ENCODE data around the gene COG7. TPM values are rescaled to one million over a fixed set of nuclear protein-coding genes. Genes with fewer than 3 reads are reported as not detected.

COG7 gene
- total and polyA plus RNA-seq, 2 of the 13 experiments (the other 11 are each of a cell fraction or from before 2014, with no cell fraction given), result 12.6 to 54.5 TPM

DNA sequence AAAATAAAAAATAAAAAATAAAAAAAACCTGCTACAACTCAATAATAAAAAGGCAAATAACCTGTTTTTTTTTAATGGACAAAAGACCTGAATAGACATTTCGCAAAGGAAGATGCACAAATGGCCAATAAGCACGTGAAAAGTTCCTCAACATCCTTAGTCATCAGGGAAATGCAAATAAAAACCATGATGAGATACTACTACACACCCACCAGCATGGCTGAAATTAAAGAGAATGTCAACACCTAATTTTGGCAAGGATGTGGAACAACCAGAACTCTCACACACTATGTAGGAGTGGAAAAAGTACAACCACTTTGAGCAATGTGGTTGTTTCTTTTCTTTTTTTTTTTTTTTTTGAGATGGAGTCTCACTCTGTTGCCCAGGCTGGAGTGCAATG is 24.6 kb downstream of the COG7 start:
- H3K36me3 ChIP-seq (replicated peaks in 1 of 2; ENCODE audit: control insufficient read depth in 1 of 2, insufficient read depth in 2 of 2, low read length in 2 of 2), result peaks cover 19 to 49% of the 10 kb centered on the region in 2 experiments
- no peak for DNase-seq (ENCODE audit: low spot score)
- POLR2A ChIA-PET, result no interaction called here
- H3K9me3 ChIP-seq (ENCODE audit: low read length), result no peaks in the 10 kb centered on the region
- H3K4me3 ChIP-seq (replicated peaks in 1 of 3; ENCODE audit: insufficient read depth in 1 of 3, low read depth in 2 of 3, low read length in 3 of 3), result no peak overlapping the region
- no peaks in the 10 kb centered on the region for H3K79me2 ChIP-seq (ENCODE audit: insufficient read depth, low read length)
- H3K27ac ChIP-seq (ENCODE audit: extremely low read length, insufficient read depth, low read length), result no peak overlapping the region
- no peak overlapping the region for H2AFZ ChIP-seq (ENCODE audit: low read length)
- in situ Hi-C loops (cut with HindIII; ENCODE audit: extremely low pct_ligation_motif_present, low pct_unique_long_range_greater_than_20kb) (no loop called here), intact Hi-C loops (cut with micrococcal nuclease; ENCODE audit: unreplicated experiment) (no loop called here)
- CTCF ChIA-PET (ENCODE audit: low intra/inter-chr PET ratio, low total read pairs), result no interaction called here
- H3K9ac ChIP-seq (ENCODE audit: insufficient read depth, low read depth, low read length), result no peak overlapping the region
- no TSS peak for BruUV-seq (replicated peaks)
- no peak overlapping the region for H3K4me2 ChIP-seq (ENCODE audit: low read depth, low read length)
- H4K20me1 ChIP-seq (ENCODE audit: insufficient read depth, low read length), result no peaks in the 10 kb centered on the region
- no peaks in the 10 kb centered on the region for H3K27me3 ChIP-seq (ENCODE audit: control insufficient read depth in 1 of 2, insufficient read depth in 2 of 2, low read length in 2 of 2)
- no peak for ATAC-seq
- H3K4me1 ChIP-seq (ENCODE audit: insufficient read depth, low read length), result no peaks in the 10 kb centered on the region
- WGBS (ENCODE audit: low lambda C conversion rate), result 92% methylated on average over 2 of the region's 2 CpGs
- no peak for FAIRE-seq
- TF ChIP-seq CBX5 (CRISPR knock-in tag; IDR thresholded peaks at IDR 0.05; ENCODE audit: borderline replicate concordance), result no peak
- TF ChIP-seq, protein P1, sequence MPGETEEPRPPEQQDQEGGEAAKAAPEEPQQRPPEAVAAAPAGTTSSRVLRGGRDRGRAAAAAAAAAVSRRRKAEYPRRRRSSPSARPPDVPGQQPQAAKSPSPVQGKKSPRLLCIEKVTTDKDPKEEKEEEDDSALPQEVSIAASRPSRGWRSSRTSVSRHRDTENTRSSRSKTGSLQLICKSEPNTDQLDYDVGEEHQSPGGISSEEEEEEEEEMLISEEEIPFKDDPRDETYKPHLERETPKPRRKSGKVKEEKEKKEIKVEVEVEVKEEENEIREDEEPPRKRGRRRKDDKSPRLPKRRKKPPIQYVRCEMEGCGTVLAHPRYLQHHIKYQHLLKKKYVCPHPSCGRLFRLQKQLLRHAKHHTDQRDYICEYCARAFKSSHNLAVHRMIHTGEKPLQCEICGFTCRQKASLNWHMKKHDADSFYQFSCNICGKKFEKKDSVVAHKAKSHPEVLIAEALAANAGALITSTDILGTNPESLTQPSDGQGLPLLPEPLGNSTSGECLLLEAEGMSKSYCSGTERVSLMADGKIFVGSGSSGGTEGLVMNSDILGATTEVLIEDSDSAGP (CRISPR knock-in tag; IDR thresholded peaks at IDR 0.05; ENCODE audit: borderline replicate concordance), result no peak
- no peak for TF ChIP-seq SETDB1 (CRISPR knock-in tag; IDR thresholded peaks at IDR 0.05; ENCODE audit: borderline replicate concordance)
- no peak for TF ChIP-seq ZNF644 (CRISPR knock-in tag; IDR thresholded peaks at IDR 0.05; ENCODE audit: low read depth)
- no peak for TF ChIP-seq TCF7 (IDR thresholded peaks at IDR 0.05; ENCODE audit: low read depth)
- TF ChIP-seq, protein P2, sequence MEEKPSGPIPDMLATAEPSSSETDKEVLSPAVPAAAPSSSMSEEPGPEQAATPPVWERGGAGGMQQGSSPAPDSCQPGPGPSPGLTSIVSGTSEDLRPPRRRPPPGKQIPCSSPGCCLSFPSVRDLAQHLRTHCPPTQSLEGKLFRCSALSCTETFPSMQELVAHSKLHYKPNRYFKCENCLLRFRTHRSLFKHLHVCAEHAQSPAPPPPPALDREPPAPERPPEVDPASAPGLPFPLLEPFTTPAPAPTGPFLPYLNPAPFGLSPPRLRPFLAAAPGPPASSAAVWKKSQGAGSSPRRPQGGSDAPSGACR (CRISPR knock-in tag; IDR thresholded peaks at IDR 0.05), result no peak
- TF ChIP-seq CENPT (CRISPR knock-in tag; IDR thresholded peaks at IDR 0.05; ENCODE audit: low read depth), result no peak
- TF ChIP-seq, protein P3, sequence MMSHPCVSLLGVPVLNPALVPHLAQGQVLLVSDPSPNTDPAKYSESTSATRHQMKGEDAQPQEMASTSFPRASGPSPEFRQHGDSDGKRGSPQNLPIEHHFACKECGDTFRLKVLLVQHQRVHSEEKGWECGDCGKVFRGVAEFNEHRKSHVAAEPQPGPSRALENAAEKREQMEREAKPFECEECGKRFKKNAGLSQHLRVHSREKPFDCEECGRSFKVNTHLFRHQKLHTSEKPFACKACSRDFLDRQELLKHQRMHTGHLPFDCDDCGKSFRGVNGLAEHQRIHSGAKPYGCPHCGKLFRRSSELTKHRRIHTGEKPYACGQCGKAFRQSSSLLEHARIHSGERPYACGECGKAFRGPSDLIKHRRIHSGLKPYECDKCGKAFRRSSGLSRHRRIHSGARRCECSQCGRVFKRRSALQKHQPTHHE (CRISPR knock-in tag; IDR thresholded peaks at IDR 0.05; ENCODE audit: borderline replicate concordance), result no peak
- no peak for TF ChIP-seq ZNF761 (CRISPR knock-in tag; conservative IDR thresholded peaks at IDR 0.05)
- TF ChIP-seq SNRNP70 (IDR thresholded peaks at IDR 0.05; ENCODE audit: low read depth, low read length), result no peak
- TF ChIP-seq, protein P4, sequence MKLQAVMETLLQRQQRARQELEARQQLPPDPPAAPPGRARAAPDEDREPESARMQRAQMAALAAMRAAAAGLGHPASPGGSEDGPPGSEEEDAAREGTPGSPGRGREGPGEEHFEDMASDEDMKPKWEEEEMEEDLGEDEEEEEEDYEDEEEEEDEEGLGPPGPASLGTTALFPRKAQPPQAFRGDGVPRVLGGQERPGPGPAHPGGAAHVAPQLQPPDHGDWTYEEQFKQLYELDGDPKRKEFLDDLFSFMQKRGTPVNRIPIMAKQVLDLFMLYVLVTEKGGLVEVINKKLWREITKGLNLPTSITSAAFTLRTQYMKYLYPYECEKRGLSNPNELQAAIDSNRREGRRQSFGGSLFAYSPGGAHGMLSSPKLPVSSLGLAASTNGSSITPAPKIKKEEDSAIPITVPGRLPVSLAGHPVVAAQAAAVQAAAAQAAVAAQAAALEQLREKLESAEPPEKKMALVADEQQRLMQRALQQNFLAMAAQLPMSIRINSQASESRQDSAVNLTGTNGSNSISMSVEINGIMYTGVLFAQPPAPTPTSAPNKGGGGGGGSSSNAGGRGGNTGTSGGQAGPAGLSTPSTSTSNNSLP (IDR thresholded peaks at IDR 0.05; ENCODE audit: low read depth, low read length), result no peak
- TF ChIP-seq AKAP8 (CRISPR knock-in tag; IDR thresholded peaks at IDR 0.05), result no peak
- no peak for TF ChIP-seq SOX6 (IDR thresholded peaks at IDR 0.05)
- no peak for TF ChIP-seq SOX6 (CRISPR knock-in tag; IDR thresholded peaks at IDR 0.05)
- no peak for TF ChIP-seq MZF1 (CRISPR knock-in tag; IDR thresholded peaks at IDR 0.05; ENCODE audit: borderline replicate concordance)
- no peak for TF ChIP-seq GABPA (IDR thresholded peaks at IDR 0.05; ENCODE audit: low read depth, low read length)
- TF ChIP-seq GABPA (CRISPR knock-in tag; IDR thresholded peaks at IDR 0.05; ENCODE audit: low read depth), result no peak
- TF ChIP-seq, protein P5, sequence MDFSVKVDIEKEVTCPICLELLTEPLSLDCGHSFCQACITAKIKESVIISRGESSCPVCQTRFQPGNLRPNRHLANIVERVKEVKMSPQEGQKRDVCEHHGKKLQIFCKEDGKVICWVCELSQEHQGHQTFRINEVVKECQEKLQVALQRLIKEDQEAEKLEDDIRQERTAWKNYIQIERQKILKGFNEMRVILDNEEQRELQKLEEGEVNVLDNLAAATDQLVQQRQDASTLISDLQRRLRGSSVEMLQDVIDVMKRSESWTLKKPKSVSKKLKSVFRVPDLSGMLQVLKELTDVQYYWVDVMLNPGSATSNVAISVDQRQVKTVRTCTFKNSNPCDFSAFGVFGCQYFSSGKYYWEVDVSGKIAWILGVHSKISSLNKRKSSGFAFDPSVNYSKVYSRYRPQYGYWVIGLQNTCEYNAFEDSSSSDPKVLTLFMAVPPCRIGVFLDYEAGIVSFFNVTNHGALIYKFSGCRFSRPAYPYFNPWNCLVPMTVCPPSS (IDR thresholded peaks at IDR 0.05), result no peak
- no peak for TF ChIP-seq ZNF724P (CRISPR knock-in tag; IDR thresholded peaks at IDR 0.05; ENCODE audit: borderline replicate concordance)

Measured in HepG2 (cell line).